ENCODE measurements around the gene MSL1. TPM values are rescaled to one million over a fixed set of nuclear protein-coding genes. Genes with fewer than 3 reads are reported as not detected.

The MSL1 gene
- total and polyA plus RNA-seq, 2 of the 4 experiments (the other 2 are of a cell fraction), result 28.3 to 48.4 TPM

DNA sequence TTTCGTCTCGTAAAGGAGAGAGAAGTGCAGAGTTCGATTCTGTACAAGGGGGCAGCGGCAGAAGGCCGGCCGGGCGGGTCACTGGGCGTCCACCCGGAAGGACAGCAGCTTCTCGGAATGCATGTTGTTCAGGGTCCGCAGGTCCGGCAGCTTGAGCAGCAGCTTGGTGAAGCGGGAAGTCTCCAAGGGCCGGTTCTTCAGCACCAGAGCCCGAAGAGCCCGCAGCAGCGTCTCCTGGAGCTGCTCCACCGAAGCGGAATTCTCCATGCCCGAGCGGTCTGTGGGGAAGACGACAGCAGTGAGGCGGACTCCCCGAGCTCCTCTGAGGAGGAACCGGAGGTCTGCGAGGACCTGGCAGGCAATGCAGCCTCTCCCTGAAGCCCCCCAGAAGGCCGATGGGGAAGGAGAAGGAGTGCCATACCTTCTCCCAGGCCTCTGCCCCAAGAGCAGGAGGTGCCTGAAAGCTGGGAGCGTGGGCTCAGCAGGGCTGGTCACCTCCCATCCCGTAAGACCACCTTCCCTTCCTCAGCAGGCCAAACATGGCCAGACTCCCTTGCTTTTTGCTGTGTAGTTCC, 28.7 kb upstream of the MSL1 start:
- H3K27me3 ChIP-seq (ENCODE audit: control insufficient read depth, insufficient read depth, low read length), result no peaks in the 10 kb centered on the region
- H3K18ac ChIP-seq (ENCODE audit: low read depth, low read length), result no peak overlapping the region
- no peak overlapping the region for H3K56ac ChIP-seq (ENCODE audit: extremely low read depth, insufficient read depth, low read length)
- peaks cover 9% of the 10 kb centered on the region for H3K9me1 ChIP-seq (ENCODE audit: insufficient read depth, low read length)
- H3K9me3 ChIP-seq (ENCODE audit: control insufficient read depth, insufficient read depth, low read length), result no peaks in the 10 kb centered on the region
- H3K4me2 ChIP-seq (ENCODE audit: low read depth, low read length), result no peak overlapping the region
- H4K20me1 ChIP-seq (ENCODE audit: insufficient read depth, low read length), result peaks cover 6% of the 10 kb centered on the region; the same call in 1 of the 2 replicates
- H2BK120ac ChIP-seq (ENCODE audit: low read depth, low read length), result no peak overlapping the region
- TF ChIP-seq NFE2L2 (IDR thresholded peaks at IDR 0.05; ENCODE audit: low read depth, low read length) (no peak), SMC3 (IDR thresholded peaks at IDR 0.05; ENCODE audit: low read depth, low read length) (no peak), RCOR1 (IDR thresholded peaks at IDR 0.05; ENCODE audit: insufficient replicate concordance, low read length) (no peak), MAZ (IDR thresholded peaks at IDR 0.05; ENCODE audit: borderline replicate concordance, low read depth, low read length) (no peak), BHLHE40 (IDR thresholded peaks at IDR 0.05; ENCODE audit: low read depth, low read length) (no peak), MXI1 (IDR thresholded peaks at IDR 0.05; ENCODE audit: borderline replicate concordance, low read depth, low read length) (no peak), RFX5 (IDR thresholded peaks at IDR 0.05; ENCODE audit: low read depth, low read length) (no peak), CHD1 (IDR thresholded peaks at IDR 0.05; ENCODE audit: low read depth, low read length) (no peak), MAFK (IDR thresholded peaks at IDR 0.05; ENCODE audit: low read depth, low read length) (no peak), RAD21 (IDR thresholded peaks at IDR 0.05; ENCODE audit: low read length) (no peak), CEBPB (IDR thresholded peaks at IDR 0.05; ENCODE audit: low read depth, low read length) (no peak), FOS (IDR thresholded peaks at IDR 0.05; ENCODE audit: low read depth, low read length) (no peak), POLR2A (IDR thresholded peaks at IDR 0.05; ENCODE audit: low read depth, low read length) (no peak)
- TF ChIP-seq, protein P1, sequence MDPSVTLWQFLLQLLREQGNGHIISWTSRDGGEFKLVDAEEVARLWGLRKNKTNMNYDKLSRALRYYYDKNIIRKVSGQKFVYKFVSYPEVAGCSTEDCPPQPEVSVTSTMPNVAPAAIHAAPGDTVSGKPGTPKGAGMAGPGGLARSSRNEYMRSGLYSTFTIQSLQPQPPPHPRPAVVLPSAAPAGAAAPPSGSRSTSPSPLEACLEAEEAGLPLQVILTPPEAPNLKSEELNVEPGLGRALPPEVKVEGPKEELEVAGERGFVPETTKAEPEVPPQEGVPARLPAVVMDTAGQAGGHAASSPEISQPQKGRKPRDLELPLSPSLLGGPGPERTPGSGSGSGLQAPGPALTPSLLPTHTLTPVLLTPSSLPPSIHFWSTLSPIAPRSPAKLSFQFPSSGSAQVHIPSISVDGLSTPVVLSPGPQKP (IDR thresholded peaks at IDR 0.05; ENCODE audit: borderline replicate concordance, low read depth, low read length), result no peak
- TF ChIP-seq, protein P2, sequence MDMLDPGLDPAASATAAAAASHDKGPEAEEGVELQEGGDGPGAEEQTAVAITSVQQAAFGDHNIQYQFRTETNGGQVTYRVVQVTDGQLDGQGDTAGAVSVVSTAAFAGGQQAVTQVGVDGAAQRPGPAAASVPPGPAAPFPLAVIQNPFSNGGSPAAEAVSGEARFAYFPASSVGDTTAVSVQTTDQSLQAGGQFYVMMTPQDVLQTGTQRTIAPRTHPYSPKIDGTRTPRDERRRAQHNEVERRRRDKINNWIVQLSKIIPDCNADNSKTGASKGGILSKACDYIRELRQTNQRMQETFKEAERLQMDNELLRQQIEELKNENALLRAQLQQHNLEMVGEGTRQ (IDR thresholded peaks at IDR 0.05; ENCODE audit: low read depth, low read length), result no peak
- TF ChIP-seq, protein P3, sequence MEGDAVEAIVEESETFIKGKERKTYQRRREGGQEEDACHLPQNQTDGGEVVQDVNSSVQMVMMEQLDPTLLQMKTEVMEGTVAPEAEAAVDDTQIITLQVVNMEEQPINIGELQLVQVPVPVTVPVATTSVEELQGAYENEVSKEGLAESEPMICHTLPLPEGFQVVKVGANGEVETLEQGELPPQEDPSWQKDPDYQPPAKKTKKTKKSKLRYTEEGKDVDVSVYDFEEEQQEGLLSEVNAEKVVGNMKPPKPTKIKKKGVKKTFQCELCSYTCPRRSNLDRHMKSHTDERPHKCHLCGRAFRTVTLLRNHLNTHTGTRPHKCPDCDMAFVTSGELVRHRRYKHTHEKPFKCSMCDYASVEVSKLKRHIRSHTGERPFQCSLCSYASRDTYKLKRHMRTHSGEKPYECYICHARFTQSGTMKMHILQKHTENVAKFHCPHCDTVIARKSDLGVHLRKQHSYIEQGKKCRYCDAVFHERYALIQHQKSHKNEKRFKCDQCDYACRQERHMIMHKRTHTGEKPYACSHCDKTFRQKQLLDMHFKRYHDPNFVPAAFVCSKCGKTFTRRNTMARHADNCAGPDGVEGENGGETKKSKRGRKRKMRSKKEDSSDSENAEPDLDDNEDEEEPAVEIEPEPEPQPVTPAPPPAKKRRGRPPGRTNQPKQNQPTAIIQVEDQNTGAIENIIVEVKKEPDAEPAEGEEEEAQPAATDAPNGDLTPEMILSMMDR (conservative IDR thresholded peaks at IDR 0.05; ENCODE audit: low read depth, low read length), result no peak
- H4K5ac ChIP-seq (ENCODE audit: low read depth, low read length), result no peak overlapping the region
- ATAC-seq (ENCODE audit: low read depth) (no peak), DNase-seq (no peak)
- intact Hi-C loops (cut with micrococcal nuclease), result no loop called here
- no peak overlapping the region for H3K4me3 ChIP-seq (ENCODE audit: insufficient read depth, low read depth, low read length)
- H3K4me1 ChIP-seq (ENCODE audit: control insufficient read depth, insufficient read depth, low read length), result peaks cover 9% of the 10 kb centered on the region
- POLR2A ChIA-PET (ENCODE audit: unreplicated experiment), result no interaction called here
- H3K23ac ChIP-seq (ENCODE audit: low read depth, low read length), result no peak overlapping the region
- no peak overlapping the region for H2AK9ac ChIP-seq (replicated peaks; ENCODE audit: low read depth, low read length, poor library complexity)
- in situ Hi-C loops (cut with MboI; ENCODE audit: low sequenced_read_pairs), result no loop called here
- no peak overlapping the region for H4K91ac ChIP-seq (ENCODE audit: insufficient read depth, low read depth, low read length)
- H2BK5ac ChIP-seq (ENCODE audit: low read depth, low read length, poor library complexity, severe bottlenecking), result no peak overlapping the region
- 97% methylated on average over 12 of the region's 29 CpGs; no CpG with 5 or more reads in 1 of the 2 experiments for WGBS, 2 experiments (ENCODE audit: extremely low coverage in 2 of 2, insufficient read length in 1 of 2)
- peaks cover 69% of the 10 kb centered on the region for H3K36me3 ChIP-seq (ENCODE audit: control insufficient read depth, insufficient read depth, low read length)
- H3K4ac ChIP-seq (ENCODE audit: low read depth, low read length), result no peak overlapping the region
- no peak overlapping the region for H4K8ac ChIP-seq (ENCODE audit: low read depth in 2 of 2, low read length in 2 of 2)
- H2AK5ac ChIP-seq (ENCODE audit: low read depth, low read length), result no peak overlapping the region
- no peak overlapping the region for H2BK20ac ChIP-seq (ENCODE audit: low read depth, low read length)
- H3K79me1 ChIP-seq (ENCODE audit: low read depth in 1 of 2, low read length in 2 of 2), result peaks cover 8 to 32% of the 10 kb centered on the region in 2 experiments; a peak in 3 of 4 replicates
- BruUV-seq (replicated peaks), result no TSS peak
- CTCF ChIA-PET, result no interaction called here
- no peak overlapping the region for H3K14ac ChIP-seq (replicated peaks; ENCODE audit: low read depth, low read length)
- no peak overlapping the region for H3K27ac ChIP-seq (ENCODE audit: insufficient read depth, low read length)
- H2AFZ ChIP-seq (replicated peaks; ENCODE audit: low read length, poor library complexity), result no peak overlapping the region
- dilution Hi-C loops (cut with HindIII; ENCODE audit: low sequenced_read_pairs, unreplicated experiment), result no loop called here
- H3K9ac ChIP-seq (ENCODE audit: low read depth, low read length), result no peak overlapping the region
- no peak overlapping the region for H2BK15ac ChIP-seq (ENCODE audit: low read depth, low read length)
